GM12892 (cell line): ENCODE measurements around the gene ATP2B2.

Experiments used
- DNase-seq: peaks from one replicate; pipeline ENCODE4 v3.0.0; 2011; ENCODE audit not compliant: insufficient read length
- FAIRE-seq: peaks from 2 replicates; lab custom pipeline; 2011; peaks lifted over from hg19 to GRCh38; lab: Jason Lieb, UNC
- POLR2A ChIP-seq: IDR thresholded peaks from 2 replicates; pipeline ENCODE4 v1.6.1; 2011; ENCODE audit warnings: low read depth, low read length, control low read depth
- POLR2AphosphoS5 ChIP-seq: IDR thresholded peaks from 2 replicates; pipeline ENCODE4 v1.6.1; 2011; ENCODE audit warnings: low read depth, low read length, control low read depth
- TAF1 ChIP-seq: IDR thresholded peaks from 2 replicates; pipeline ENCODE4 v1.6.1; 2011; ENCODE audit warnings: low read depth, mild to moderate bottlenecking, control low read depth, low read length, borderline replicate concordance

Gene ATP2B2

DNA sequence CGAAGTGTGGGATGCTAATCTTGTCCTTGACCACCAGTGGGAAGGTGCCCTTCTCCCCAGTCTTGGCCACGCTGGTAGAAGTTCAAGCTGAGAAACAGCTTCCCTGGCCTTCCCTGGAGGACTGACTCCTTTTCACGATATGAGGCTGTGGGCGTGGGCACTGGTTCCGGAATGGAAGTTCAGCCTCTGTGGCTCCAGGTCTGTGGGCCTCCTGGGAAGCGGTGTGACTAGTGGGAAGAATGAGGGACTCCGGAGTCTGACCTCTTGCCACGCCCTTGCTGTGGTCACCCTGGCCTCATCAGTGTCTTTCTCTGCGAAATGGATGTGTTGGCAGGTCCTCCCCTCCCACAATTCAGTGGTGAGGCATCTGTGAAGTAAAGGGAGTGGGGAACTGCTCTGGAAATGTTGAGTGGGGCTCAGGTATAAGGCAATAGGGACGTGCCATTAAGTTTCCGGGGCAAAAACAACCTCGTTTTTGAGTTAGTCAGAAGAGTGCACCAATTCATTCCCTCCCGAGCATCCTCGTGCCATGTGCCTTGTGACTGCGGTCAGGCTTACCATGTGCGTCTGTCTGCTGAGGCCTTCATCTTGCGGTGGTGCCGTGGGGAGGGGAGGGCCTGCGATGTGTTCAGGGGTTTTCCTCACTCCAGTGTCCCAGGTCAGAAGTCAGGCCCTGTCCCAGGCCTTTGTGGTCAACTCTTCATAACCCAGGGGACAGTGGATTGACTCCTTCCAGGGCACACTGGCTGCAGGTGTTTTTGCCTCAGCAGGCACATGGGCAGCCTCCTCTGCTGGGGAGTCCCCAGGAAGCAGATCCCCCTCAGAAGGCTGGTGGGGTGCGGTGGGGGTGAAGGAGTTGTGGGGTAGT lies 172.7 kb downstream of the ATP2B2 start:
- no peak for TF ChIP-seq POLR2AphosphoS5
- TF ChIP-seq POLR2A = no peak
- no peak for TF ChIP-seq TAF1
- DNase-seq (no peak), FAIRE-seq (no peak)

DNA sequence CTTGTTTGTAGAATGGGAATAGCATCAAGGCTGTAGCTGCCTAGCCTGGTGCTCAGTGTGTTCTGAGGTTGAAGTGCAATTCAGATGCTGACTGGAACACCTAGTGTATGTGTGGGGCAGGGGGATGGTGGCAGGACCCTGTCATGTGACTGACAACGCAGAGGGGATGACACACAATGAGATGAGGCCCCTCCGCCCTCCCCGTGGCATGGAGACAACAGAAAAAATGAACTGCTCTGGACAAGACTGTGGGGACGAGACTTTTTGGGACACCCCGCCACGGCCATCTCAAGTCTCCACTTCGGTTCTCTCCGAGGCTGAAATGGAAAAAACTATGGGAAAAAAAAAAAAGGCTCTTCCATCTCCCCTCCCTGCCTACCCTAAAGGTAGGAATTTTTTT lies 174.1 kb downstream of the ATP2B2 start:
- TF ChIP-seq POLR2AphosphoS5 = no peak
- FAIRE-seq (no peak), DNase-seq (no peak)

DNA sequence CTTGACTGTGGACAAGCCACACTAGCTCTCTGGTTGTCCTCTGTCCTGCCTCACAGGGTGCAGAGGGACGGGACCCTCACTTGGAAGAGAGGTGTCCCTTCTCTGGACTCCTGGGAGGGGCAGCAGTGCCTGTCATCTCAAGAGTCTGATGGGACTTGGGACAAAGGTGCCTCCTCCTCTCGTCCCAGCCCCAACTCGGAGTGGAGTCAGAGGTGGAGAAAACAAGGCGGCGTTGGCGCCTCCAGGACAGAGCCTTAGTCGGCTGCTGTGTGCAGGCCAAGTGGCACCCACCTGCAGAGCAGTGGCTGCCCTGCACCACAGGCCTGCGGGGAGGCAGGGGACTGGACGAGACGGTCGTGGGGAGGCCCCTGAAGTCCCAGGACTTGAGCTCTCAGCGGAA lies 175.1 kb downstream of the ATP2B2 start:
- TF ChIP-seq POLR2A (no peak), POLR2AphosphoS5 (no peak), TAF1 (no peak)
- DNase-seq = no peak
- FAIRE-seq = no peak

DNA sequence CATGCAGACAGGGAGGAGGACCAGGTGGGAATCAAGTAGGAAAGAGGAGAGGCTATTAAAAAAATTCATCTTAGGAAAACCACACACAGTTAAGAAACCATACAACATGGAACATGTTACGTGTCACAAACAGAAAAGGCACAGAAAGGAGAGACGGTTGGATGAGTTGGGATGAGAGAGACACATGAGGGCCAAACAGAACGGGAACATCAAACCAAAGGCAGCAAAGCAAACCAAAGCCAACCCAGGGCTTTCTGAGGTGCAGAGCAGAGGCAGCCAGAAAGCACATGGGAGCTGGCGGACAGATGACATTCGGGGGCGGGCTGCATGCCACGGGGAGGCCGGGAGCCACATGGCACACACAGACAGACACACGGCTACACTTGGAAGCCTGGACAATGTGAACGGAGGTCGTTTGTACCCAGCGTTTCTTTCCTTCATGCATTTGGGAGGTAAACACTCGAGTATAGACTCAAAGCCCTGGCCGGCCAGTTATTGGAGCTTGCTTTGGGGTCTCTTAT lies 175.8 kb downstream of the ATP2B2 start:
- no peak for DNase-seq
- no peak for FAIRE-seq
- TF ChIP-seq POLR2AphosphoS5 (no peak), TAF1 (no peak), POLR2A (no peak)

DNA sequence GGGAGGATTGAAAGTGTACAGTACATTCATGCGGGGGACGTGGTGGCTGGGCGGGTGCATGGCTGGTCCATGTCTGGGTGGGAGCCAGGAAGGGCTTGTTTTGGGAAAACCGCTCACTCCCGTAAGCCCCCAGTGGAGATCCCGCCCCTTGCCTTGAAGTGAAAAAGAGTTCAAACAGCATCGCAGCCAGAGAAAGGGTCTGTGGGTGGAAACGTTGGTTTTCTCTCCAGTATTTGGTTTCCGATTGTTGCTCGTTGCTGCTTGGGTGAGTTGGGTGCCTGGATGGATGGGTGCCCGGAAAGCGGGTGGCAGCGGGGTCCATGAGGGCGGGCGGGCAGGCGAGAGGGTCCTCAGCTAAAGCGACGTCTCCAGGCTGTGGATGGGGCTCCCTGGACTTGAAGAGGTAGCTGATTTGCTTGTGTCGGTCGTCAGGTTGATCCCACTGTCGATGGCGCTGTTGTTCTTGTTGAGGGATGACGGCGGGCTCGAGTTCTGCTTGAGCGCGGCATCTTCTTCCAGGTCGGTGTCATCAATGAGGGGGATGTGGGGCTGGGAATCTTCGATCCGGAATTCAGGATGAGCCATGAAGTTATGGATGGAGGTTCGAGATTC lies 176.8 kb downstream of the ATP2B2 start:
- no peak for TF ChIP-seq TAF1
- TF ChIP-seq POLR2A = no peak
- TF ChIP-seq POLR2AphosphoS5 = no peak
- FAIRE-seq (no peak), DNase-seq (no peak)

DNA sequence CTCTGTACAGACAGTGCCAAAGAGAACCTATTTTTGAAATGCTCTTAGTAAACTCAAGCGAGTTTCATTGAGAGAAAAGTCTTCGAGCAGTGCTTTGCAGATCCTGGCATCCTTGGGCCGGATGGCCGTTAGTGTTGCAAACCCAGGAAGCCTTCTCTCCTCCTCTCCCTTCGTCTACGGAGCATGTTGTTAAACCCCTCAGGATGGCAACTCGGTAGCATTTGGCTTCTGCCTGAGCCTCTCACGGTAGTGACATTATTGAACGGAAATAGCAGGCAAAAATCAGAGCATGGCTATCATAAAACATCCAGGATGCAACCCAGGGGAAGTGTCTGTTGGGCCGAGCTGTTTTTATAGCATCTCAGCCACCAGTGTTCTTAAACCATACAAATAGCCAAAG lies 177.8 kb downstream of the ATP2B2 start:
- TF ChIP-seq TAF1 = no peak
- TF ChIP-seq POLR2AphosphoS5 = no peak
- TF ChIP-seq POLR2A = no peak
- DNase-seq (no peak), FAIRE-seq (no peak)

DNA sequence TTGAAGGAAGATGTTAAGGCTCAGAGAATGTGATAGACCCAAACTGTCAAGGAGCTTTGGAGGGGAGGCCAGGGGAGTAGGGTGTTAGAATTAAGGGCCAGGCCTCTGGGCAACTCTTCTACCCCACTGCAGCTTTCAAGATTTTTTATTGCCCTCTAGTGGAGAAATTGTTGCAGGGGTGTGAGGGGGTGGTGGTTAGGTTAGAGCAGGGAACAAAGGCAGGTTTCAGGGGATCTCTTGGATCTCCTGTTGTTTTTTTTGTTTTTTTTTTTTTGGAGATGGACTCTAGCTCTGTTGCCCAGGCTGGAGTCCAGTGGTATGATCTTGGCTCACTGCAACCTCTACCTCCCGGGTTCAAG lies 183.1 kb downstream of the ATP2B2 start:
- FAIRE-seq = no peak
- no peak for DNase-seq
- no peak for TF ChIP-seq POLR2A
- TF ChIP-seq TAF1 = no peak
- no peak for TF ChIP-seq POLR2AphosphoS5

DNA sequence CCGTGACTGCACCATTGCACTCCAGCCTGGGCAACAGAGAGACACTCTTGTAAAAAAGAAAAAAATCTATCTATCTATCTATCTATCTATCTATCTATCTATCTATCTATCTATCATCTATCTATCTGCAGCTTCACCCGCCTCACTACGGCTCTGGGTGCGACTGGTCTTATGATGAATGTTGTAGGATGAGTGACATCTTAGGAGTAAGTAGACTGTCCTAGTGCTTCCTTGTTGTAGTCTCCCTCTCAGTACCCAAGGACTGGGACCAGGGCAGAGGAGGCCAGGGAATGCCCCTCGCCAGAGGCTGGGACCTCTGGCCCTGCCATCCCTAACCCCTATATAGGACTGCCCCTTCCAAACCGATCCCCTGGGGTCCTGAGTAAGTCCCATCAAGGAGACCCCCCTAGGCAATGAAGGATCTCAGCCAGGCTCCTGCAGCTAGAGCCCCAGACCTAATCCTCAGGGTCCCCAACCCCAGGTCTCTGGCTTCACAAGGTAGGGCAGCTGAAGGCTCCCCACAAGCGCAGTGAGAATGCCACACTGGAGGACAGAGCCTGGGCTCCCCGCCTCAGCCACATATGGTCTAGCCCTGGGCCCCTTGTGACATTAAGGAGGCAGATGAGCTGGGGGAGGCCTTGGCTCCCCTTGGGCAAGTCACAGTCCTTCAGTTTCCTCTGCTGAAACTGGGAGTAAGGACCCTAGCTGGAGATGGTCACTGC lies 183.6 kb downstream of the ATP2B2 start:
- no peak for TF ChIP-seq POLR2AphosphoS5
- no peak for TF ChIP-seq POLR2A
- TF ChIP-seq TAF1 = no peak
- no peak for DNase-seq
- peak; percentile 5 for FAIRE-seq

DNA sequence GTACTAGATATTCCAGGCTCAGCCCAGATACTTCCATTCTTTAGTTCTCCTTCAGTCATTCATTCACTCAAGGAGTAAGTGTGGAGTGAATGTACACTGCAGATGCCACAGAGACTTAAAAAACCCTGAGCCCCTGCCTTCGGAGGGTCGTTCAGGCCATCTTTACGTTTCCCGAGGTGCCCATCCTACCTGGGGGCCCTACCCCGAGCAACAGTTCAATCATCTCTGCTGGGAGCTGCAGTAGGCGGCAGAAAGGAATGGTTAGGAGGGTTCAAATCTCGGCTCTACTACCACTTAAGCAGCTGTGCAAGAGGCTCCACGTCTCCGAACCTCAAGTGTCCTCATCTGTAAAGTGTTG lies 185.1 kb downstream of the ATP2B2 start:
- TF ChIP-seq POLR2AphosphoS5 (no peak), TAF1 (no peak), POLR2A (no peak)
- FAIRE-seq (no peak), DNase-seq (no peak)

DNA sequence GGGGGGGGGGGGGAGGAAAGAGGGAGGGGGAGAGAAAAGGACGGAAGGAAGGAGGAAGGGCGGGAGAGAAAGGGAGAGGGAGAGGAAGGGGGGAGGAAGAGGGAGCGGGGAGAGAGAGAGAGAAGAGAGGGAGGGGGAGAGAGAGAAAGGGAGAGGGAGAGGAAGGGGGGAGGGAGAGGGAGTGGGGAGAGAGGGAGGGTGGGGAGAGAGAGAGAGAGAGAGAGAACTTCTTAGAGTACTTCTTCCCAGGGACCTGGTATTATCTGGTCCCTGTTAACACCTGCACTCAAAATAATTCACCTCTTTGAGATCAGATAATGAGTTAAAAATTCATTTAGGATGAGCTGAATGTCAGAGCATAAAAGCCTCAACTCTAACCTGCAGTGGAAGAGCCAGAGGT lies 185.6 kb downstream of the ATP2B2 start:
- FAIRE-seq (no peak), DNase-seq (no peak)
- TF ChIP-seq TAF1 (no peak), POLR2A (no peak), POLR2AphosphoS5 (no peak)

DNA sequence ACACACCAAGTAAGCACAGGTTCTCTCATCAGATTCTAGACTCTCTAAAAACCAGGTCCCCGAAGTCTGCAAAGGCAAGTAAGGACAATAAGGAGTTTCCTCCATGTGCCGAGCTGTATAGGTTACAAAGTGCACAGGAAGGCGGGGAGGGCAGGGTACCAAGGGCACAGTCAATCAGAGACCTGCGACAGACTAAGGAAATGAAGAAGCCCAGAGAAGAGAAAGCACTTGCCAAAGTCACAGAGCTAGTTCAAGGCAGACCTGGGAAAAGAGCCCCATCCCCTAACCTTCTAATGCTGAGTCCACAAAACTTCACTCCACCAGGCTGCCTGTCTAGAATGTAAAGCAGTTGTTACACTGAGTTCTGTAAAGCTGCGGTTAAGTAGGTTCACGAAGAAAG lies 186.1 kb downstream of the ATP2B2 start:
- FAIRE-seq (no peak), DNase-seq (no peak)
- TF ChIP-seq TAF1 = no peak
- TF ChIP-seq POLR2AphosphoS5 = no peak
- no peak for TF ChIP-seq POLR2A

DNA sequence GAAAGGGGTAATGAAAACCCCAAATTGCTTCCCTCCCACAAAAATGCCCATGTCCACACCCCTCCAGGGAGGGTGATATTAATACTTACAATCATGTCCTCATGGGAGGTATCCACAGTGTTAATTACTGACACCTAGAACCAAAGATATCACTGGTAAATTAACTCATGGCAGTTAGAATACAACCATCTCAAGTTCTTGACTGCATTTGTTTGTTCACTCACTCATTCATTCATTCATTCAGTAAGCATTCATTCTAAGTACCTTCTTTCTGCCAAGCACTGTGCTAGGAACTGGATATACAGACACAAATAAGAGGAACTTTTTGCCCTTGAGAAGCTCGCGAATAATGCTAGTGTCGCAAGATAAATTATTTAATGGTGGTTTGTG lies 187.4 kb downstream of the ATP2B2 start:
- FAIRE-seq (no peak), DNase-seq (no peak)
- TF ChIP-seq POLR2A = no peak
- TF ChIP-seq TAF1 = no peak
- TF ChIP-seq POLR2AphosphoS5 = no peak
